ENCODE data around the gene BTBD2. TPM values are rescaled to one million over a fixed set of nuclear protein-coding genes. Genes with fewer than 3 reads are reported as not detected.

The BTBD2 gene
- total RNA-seq, 1 experiment from 2014 or later = 52.2 TPM

DNA sequence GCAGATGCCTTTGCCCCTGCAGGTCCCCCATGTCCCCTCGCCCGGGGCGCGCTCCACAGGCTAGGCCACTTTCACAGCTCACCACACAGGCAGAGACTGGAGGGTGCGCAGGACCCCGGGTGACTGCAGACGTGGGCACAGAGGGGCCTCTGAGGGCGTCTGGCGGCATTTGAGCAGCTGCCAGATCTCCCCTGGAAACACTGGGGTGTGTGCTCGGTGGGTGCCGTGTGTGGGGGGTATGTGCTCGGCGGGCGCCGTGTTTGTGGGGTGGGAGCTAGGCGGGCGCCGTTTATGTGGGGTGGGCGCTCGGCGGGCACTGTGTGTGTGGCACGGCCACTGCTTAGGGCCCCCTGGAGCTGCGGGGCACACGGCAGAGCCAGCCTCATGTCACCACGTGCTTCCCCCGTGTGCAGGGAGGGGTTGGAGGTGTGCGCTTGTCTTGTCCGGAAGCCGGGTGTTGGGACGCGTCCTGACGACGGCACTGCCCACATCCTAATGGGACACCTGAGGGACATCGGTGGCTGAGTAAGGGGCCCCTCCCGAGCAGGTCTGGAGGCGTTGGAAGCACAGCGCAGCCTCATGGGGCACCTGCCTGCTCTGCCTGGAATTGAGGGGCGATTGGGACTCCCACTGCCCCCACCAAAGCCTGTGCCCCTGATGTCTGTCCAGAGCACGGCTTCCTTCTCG, 57.8 kb downstream of the BTBD2 start:
- intact Hi-C loops (cut with micrococcal nuclease; ENCODE audit: unreplicated experiment) = no loop called here
- Mint-ChIP-seq H3K4me1 (ENCODE audit: low read depth, unreplicated experiment) (no peaks in the 10 kb centered on the region), H3K9me3 (ENCODE audit: unreplicated experiment) (no peaks in the 10 kb centered on the region), H3K4me3 (ENCODE audit: unreplicated experiment) (no peak overlapping the region), H3K27ac (ENCODE audit: unreplicated experiment) (no peak overlapping the region), H3K27me3 (ENCODE audit: insufficient read depth, unreplicated experiment) (no peaks in the 10 kb centered on the region), H3K36me3 (ENCODE audit: insufficient read depth, unreplicated experiment) (peaks cover 19% of the 10 kb centered on the region)
- Histone ChIP-seq H3K9me3 (no peaks in the 10 kb centered on the region), H3K4me3 (ENCODE audit: low read depth, low read length) (no peak overlapping the region), H3K36me3 (ENCODE audit: control insufficient read depth, insufficient read depth, low read length) (no peaks in the 10 kb centered on the region), H3K27me3 (replicated peaks; ENCODE audit: control insufficient read depth, insufficient read depth, low read length) (no peaks in the 10 kb centered on the region), H3K4me1 (no peaks in the 10 kb centered on the region)
- ChIA-PET POLR2A (no interaction called here), CTCF (no interaction called here)
- DNase-seq = no peak
- TF ChIP-seq, protein P1, sequence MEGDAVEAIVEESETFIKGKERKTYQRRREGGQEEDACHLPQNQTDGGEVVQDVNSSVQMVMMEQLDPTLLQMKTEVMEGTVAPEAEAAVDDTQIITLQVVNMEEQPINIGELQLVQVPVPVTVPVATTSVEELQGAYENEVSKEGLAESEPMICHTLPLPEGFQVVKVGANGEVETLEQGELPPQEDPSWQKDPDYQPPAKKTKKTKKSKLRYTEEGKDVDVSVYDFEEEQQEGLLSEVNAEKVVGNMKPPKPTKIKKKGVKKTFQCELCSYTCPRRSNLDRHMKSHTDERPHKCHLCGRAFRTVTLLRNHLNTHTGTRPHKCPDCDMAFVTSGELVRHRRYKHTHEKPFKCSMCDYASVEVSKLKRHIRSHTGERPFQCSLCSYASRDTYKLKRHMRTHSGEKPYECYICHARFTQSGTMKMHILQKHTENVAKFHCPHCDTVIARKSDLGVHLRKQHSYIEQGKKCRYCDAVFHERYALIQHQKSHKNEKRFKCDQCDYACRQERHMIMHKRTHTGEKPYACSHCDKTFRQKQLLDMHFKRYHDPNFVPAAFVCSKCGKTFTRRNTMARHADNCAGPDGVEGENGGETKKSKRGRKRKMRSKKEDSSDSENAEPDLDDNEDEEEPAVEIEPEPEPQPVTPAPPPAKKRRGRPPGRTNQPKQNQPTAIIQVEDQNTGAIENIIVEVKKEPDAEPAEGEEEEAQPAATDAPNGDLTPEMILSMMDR (IDR thresholded peaks at IDR 0.05; ENCODE audit: insufficient read depth in 1 of 2, low read depth in 1 of 2, low read length in 1 of 2, severe bottlenecking in 1 of 2, unreplicated experiment in 1 of 2) = no peak
- no TSS peak for BruUV-seq (replicated peaks)

DNA sequence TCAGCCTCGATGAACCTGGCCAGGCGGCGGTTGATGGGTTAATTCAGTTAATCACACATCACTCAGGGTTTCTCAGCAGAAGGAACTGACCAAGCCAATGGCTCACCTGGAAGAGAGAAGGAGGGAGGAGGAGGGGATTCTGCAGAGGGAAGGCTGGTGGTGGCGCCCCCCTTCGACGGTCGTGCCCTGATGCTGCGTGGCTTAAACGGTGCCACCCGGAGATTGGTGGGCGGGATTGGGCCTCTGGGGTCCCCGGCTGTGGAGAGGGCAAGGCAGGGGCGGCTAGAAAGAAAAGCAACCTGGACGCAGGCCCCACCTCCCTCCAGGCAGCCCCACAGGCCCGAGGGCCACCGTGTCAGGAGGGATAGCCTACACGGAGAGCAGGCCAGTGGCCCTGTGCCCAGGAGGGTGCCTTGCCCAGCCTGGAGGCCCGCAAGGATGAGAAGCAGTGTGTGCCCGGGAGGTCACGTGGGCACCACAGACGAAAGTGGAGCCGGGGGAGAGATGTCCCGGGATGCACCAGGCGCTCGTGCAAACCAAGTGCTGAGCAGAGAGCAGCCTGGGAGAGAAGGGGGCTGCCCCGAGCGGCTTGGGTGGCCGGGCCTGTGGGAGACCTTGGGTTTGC, 58.5 kb downstream of the BTBD2 start:
- no TSS peak for BruUV-seq (replicated peaks)
- intact Hi-C loops (cut with micrococcal nuclease; ENCODE audit: unreplicated experiment) = no loop called here
- H3K36me3 Mint-ChIP-seq (ENCODE audit: insufficient read depth, unreplicated experiment) = peaks cover 21% of the 10 kb centered on the region
- no peaks in the 10 kb centered on the region for H3K4me1 Mint-ChIP-seq (ENCODE audit: low read depth, unreplicated experiment)
- Histone ChIP-seq H3K27me3 (replicated peaks; ENCODE audit: control insufficient read depth, insufficient read depth, low read length) (no peaks in the 10 kb centered on the region), H3K36me3 (ENCODE audit: control insufficient read depth, insufficient read depth, low read length) (no peaks in the 10 kb centered on the region), H3K9me3 (no peaks in the 10 kb centered on the region), H3K4me1 (no peaks in the 10 kb centered on the region), H3K4me3 (ENCODE audit: low read depth, low read length) (no peak overlapping the region)
- TF ChIP-seq, protein P1 (IDR thresholded peaks at IDR 0.05; ENCODE audit: insufficient read depth in 1 of 2, low read depth in 1 of 2, low read length in 1 of 2, severe bottlenecking in 1 of 2, unreplicated experiment in 1 of 2) = no peak
- no peaks in the 10 kb centered on the region for H3K9me3 Mint-ChIP-seq (ENCODE audit: unreplicated experiment)
- H3K27ac Mint-ChIP-seq (ENCODE audit: unreplicated experiment) = no peak overlapping the region
- POLR2A ChIA-PET = no interaction called here
- H3K4me3 Mint-ChIP-seq (ENCODE audit: unreplicated experiment) = no peak overlapping the region
- DNase-seq = no peak
- H3K27me3 Mint-ChIP-seq (ENCODE audit: insufficient read depth, unreplicated experiment) = no peaks in the 10 kb centered on the region
- CTCF ChIA-PET = no interaction called here

DNA sequence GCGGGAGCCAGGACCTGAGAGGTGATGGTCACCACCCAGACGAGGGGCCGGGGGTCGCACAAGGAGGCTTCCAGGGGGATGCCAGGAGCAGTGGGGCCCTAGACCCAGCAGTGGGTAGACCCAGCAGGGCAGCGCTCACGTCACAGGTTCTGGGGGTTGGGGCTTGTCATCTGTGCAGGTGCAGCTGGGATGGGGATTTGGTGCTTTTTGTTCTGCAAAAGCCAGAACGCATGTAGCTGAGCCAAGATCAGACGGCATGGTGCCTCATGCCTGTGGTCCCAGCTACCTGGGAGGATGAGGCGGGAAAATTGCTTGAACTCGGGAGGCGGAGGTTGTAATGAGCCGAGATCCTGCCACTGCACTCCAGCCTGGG, 59.4 kb downstream of the BTBD2 start:
- no peaks in the 10 kb centered on the region for H3K9me3 Mint-ChIP-seq (ENCODE audit: unreplicated experiment)
- TF ChIP-seq, protein P1 (IDR thresholded peaks at IDR 0.05; ENCODE audit: insufficient read depth in 1 of 2, low read depth in 1 of 2, low read length in 1 of 2, severe bottlenecking in 1 of 2, unreplicated experiment in 1 of 2) = no peak
- no TSS peak for BruUV-seq (replicated peaks)
- H3K27me3 ChIP-seq (replicated peaks; ENCODE audit: control insufficient read depth, insufficient read depth, low read length) = no peaks in the 10 kb centered on the region
- H3K36me3 Mint-ChIP-seq (ENCODE audit: insufficient read depth, unreplicated experiment) = peaks cover 15% of the 10 kb centered on the region
- no peaks in the 10 kb centered on the region for H3K9me3 ChIP-seq
- no peaks in the 10 kb centered on the region for H3K4me1 ChIP-seq
- no peak overlapping the region for H3K27ac Mint-ChIP-seq (ENCODE audit: unreplicated experiment)
- DNase-seq = no peak
- no peak overlapping the region for H3K4me3 ChIP-seq (ENCODE audit: low read depth, low read length)
- no peaks in the 10 kb centered on the region for H3K4me1 Mint-ChIP-seq (ENCODE audit: low read depth, unreplicated experiment)
- intact Hi-C loops (cut with micrococcal nuclease; ENCODE audit: unreplicated experiment) = no loop called here
- no peaks in the 10 kb centered on the region for H3K36me3 ChIP-seq (ENCODE audit: control insufficient read depth, insufficient read depth, low read length)
- POLR2A ChIA-PET = no interaction called here
- CTCF ChIA-PET = no interaction called here
- H3K4me3 Mint-ChIP-seq (ENCODE audit: unreplicated experiment) = no peak overlapping the region
- no peaks in the 10 kb centered on the region for H3K27me3 Mint-ChIP-seq (ENCODE audit: insufficient read depth, unreplicated experiment)

Data from Caco-2 (cell line).